GM18861 (cell line): Measurements from ENCODE around the gene CDH12.

Experiments used
- ATAC-seq: cut with Tn5 transposase; IDR thresholded peaks from one replicate; pipeline ENCODE4 v1.9.1; 2021; ENCODE audit not compliant: unreplicated experiment

Gene CDH12

DNA sequence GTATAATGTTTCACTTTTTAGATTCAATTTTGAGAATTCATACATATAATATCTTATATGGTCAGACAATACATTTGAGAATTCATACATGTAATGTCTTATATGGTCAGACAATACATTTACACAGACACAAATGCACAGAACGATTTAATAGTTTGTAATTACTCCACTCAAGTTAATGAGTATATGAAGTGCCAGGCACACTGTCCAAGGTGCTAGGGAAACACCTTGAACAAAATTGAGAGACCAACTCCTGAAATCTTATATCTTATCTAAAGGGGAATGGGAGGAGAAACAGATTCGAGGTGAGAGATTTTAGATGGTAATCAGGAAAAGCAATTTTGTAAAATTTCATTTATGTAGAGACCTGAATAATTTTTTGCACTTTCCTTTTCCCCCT lies 994.7 kb downstream of the CDH12 start:
- no peak for ATAC-seq

DNA sequence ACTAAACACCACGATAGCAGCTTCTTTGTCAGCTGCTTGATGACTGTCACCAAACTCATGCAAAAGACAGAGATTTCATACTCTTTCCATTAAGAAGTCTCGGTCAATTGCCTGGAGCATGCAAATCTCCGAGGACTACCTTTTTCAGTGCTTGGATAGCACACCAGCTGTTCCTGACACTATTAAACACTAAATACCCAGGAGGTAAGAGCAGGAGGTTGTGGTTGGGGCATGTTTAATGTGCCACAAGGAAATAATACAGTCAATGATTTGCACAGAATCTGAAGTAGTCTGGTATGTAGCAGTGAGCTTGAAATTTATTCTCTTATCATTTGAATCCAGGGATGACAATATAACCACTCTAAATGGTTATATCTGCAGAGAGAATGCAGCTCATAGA lies 996.2 kb downstream of the CDH12 start:
- ATAC-seq: no peak

DNA sequence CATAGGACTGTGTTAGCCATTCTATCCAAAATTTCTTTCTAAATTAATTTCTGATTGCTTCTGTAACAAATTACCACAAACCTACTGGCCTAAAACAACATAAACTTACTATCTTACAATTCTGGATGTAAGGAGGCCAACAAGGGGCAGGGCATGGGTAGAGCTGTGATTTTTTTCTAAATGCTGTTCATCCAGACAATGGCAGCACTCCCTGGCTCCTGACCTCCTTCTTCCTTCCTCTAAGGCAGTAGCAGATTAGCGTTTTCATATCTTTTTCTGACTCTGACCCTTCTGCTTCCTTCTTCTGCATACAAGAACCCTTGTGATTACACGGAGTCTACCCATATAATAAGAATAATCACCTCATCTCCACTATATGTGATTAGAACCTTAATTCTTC lies 1005.8 kb downstream of the CDH12 start:
- ATAC-seq: no peak

DNA sequence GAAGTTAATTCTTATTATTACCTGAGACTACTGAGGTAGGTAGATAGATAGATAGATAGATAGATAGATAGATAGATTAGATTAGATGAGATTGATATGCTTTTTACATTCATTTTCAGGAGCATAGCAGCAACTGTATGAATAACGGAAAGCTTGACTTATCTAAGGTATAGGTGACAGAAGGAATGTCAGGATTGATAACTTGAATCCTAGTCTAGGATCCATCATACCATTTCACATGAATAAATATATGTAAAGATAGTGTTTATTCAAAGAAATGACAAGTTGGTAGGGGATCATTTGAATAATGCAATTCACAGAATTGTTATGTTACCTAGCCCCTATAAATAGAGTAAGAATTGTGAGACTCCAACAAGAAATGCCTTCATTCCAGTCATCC lies 1008.2 kb downstream of the CDH12 start:
- ATAC-seq: no peak

DNA sequence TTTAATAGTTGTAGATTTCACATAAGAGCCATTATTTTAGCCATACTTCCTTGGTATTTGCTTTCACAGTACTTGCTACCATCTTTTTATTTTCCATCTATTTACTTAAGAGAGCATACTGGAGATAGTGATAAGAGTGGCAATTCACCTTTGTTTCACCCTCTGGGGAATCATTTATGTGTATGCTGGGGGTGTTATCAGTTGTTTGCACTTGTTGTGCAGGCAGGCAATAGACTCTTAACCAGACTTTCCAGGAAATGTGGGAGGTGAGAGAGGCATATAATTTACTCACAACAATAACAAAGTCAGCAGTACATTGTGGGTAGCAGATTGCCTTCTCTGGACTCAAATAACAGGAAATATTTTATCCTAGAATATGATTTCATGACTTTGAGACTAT lies 1018.3 kb downstream of the CDH12 start:
- no peak for ATAC-seq

DNA sequence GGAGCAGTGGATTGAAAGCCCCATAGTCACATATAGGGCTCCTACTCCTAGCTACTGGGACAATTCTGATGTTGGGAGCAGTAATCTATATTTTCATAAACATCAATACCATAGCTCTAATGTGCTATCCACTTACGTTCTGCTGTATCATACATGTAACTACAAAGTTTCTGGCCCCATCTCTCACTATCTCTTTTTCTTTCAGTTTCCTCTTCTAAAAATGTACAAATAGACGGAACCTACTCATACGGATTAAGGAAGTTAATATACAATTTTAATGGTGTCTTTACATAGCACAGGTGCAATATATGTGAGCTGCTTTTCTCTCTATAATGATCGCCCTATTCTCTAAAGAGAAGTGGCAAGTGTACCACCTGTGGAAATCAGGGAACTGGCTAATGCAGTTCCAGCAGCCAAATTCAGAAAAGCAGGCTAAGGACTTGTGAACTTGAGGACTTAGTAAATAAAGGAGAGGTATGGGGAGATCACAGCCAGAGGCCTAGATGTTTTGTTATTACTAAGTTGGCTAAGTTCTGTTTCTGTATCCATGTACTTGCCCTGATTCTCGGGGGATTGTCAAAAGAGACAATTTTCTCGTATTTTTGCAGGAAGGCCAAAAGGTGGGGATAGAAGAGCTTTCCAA lies 1021.9 kb downstream of the CDH12 start:
- ATAC-seq: peak; percentile 70

DNA sequence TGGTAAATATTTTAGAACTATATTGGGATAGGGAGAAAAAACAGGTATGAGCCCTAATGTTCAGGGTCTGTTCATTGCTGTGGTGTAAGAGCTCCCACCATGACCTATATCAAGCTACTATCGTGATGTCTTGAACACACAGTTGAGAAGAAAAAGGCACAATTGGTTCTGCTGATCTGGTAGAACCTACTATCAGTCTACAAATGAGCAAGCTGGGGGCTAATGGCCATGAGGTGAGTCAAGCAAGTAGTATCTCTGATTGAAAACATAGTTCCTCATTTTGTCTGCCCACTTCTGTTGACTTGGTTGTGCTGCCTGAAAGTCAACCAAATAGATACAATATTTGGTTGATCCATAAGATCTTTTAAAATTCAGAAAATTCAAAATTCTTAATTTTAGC lies 1026.3 kb downstream of the CDH12 start:
- ATAC-seq: no peak

DNA sequence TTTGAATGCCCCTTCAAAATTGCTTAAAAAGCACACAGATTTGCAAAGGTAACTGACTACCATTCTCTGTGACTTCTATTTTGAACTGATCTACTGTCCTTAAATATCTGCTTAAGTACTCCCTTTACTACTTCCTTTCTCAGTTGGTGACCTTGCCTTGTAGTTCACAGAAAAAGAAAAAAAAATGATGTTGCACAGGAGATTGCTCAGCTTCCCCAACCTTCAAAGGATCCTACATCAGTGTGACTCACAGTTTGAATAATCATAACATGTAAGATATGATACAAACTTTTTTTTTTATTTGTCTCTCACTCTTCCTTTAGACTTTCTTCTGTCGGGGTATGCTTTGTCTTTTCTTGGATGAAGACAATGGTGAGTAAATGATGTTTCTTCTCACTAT lies 1029.6 kb downstream of the CDH12 start:
- ATAC-seq: no peak

DNA sequence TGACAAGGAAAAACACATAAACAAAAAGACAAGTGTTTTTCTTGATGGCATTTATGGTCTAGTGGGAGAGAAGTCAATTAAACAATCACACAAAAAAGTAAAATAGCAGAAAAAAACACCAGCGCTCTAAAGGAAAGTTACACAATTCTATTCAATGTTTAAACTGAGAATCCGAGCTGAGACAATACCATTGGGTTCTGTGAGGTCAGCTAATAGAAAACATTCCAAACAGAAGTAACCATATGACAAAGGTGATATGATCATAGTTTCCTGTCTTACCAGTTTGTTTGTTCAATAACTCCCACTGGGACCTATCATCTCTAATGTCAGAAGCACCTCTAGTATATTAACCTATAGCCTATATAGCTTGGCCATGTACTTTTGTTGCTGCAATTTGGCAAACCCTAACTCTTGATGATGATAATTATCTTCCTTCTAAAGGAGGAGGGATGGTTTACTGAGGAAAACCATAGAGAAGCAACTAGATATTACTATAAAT lies 1030.0 kb downstream of the CDH12 start:
- no peak for ATAC-seq

DNA sequence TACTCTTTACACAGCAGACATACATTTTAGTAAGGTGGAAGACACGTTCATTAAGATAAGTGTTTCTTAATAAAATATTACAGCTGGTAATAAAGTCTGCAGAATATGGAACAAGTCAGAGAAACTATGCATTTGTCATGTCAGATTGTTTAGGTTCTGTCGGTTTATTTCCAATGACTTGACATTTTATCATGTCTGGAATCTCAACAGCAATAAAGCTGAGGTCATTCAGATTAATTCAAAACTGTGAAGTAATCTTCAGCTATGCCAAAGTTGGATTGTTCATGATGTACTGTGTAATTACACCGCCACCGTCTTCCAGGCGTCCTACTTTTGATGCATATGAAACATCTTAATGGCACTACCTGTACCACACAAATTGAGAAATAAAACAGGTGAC lies 1032.6 kb downstream of the CDH12 start:
- no peak for ATAC-seq

DNA sequence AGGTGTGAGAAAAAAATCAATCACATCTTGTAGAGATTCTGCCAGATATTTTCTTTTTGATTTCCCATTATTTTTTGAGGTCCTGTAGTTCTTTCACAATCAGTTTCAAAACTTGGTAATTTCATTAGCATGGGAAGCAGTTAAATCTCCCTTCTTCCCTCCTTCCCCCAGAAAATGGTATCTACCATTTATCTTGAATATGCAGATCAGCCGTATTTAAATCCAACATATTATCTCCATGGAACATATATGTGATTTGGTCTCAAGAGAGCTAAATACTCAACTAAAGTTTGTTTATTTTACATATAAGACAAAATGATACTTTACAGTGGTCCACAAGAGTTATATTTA lies 1034.8 kb downstream of the CDH12 start:
- ATAC-seq: no peak

DNA sequence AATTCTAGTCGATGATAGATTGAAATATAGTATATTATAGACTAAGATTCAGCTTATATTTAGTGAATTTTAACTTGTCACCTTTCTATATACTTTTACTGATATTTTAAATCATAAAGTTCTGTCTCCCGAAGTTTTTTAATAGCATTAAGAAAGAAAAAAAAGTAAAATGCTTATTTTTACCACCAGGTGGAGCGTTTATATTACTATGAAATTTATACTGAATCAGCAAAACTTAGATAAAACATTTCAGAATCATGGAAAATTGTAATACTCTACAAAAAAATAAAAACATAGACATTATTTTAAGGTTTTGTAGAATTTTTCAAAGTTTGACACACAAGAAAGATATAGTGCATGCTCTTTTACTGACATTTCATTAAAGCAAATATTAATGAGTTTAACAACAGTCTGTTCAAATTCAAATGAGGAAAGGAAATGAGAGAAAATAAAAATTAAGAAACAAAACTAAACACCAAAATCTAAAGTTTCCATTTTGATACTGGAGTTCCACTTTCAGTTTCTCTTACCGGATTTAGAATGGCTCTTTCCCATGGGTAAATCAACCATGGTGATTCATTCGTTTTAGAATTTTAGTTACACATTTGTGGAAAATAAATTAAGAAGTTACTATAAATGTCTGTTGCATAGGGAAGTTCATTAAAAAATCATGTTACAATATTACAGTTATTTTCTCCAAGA lies 1035.3 kb downstream of the CDH12 start:
- ATAC-seq: no peak

DNA sequence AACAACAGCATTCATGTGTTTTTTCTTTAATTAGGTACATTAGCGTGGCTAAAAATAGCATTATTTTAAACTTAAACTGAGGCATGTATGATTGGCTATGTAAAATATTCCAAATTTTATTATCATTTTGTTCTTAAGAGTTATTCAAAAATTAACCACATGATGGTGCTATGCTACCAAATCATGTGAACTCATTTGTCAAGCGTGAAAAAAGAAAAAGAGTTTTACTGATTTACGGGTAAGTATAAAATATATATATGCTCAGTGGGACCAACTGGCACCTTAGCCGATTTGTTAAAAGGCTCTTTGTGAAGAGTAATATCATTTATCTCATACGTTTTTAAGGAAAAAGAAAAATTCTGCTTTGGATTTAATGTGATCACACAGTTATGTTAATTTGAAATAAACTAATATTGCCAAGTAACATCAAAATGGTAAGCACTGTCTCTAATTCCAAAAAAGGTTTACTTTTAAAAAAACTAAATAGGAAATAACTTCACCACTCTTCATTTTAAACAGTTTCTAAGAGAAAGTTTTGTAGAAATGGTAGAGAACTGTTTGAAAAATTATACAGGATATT lies 1042.3 kb downstream of the CDH12 start:
- ATAC-seq: peak; percentile 42

DNA sequence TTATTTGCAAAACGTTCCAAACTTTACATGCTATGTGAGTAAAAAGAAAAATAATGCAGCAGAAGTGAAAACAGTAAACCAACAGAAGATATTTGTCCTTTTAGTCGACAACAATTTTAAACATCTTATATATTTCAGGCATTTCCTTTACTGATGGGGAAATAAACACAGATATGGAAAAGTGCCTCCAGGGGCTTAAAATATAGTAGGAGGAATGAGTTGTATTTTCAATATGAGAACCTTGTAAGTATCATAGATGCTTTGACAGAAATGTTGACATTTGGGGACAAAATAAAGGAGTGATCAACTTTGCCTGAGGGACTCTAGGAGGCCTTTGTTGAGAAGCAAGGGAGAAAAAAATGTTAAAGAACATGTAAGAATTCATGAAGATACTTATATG lies 1043.5 kb downstream of the CDH12 start:
- no peak for ATAC-seq

DNA sequence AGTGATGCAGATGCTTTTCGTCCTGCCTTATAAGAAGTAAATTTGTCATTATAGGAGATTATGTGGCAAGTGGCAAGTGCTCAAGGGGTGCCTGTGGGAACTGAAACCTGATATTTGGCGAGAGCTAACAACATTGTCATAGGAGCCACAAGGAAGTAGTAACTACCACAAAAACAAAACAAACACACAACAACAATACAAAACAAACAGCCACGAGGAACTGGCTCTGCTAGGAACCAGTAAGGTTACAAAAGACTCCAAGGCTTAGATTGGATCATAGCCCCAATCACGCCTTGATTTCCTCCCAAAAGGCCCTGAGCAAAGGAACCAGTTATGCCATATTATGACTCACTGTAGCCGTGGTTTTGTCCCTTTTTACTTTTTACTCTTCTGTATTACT lies 1045.2 kb downstream of the CDH12 start:
- no peak for ATAC-seq

DNA sequence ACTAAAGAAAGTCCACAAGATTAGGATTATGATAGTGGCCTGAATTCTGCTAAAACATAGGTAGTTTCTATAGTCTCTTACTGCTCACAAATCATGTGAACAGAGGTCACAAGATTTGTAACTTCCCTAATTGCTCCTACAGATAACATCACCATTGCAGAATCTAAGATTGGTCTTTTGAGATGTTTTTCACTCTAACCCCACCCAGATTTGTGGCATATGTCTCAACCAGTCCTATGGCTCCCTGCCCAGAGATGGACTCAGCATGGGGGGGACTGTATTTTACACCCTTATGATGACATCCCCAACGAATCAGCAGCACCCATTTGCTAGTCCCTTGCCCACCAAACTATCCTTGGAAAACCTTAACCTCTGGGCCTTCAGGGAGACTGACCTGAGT lies 1046.2 kb downstream of the CDH12 start:
- no peak for ATAC-seq

DNA sequence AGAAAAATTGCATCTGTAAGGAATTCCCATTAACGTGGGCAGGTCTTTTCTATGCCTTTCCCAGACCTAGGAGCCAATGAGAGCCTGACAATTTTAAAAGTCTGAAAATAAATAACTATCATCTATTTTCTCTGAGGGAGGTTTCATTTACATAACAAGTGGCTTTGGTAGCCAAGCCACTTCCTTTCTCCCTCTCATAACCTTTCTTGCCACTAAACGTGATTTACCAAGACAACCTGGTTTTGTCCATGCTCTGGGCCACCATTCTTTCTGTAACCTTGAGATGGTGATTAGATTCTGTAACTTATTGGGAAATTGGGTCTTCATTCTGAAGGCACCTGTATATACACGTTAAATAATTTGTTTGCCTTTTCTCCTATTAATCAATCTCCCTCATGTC lies 1046.9 kb downstream of the CDH12 start:
- no peak for ATAC-seq

DNA sequence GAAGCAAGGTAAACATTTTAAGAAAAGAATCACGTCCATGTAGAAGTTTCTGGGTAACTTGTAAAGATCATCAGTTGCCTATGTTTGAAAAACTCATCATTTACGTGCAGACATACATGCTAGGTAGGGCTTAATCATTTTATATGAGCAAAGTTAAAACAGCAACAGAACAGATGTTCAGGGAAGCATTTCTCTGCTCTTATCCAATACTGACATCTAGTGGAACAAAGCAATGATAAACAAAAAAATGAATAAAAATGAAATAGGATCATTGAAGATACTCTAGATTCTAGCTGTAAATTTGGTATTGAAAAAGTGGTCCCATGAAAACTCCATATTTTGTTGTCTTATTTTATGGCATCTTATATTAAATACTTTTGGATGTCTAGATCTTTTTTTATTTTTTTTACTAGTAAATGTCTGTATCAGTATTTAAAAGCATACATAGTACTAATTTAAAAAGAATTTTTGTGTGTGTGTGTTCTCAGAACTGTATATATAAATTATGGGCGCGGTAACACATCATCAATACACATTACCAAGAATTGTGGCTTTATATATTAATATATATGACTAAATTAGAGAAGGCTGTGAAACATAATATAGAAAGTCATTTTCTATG lies 1050.2 kb downstream of the CDH12 start:
- ATAC-seq: no peak

DNA sequence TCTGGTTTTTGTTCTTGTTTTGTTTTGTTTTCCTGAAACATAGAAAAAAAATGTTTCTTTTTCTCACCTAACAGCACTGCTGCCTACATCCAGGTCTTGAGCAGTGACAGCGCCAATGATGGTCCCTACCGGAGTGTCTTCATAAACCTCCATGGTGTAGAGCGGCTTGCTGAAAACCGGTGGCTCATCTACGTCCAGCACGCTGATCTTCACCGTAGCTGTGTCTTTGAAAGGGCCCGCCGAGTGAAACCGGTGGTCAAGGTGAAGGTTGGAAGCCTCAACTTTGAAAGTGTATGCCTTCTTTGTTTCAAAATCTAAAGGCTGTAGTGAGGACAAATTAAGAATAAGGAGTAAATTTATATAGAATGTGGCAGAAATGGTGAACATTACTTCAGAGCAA lies 1051.0 kb downstream of the CDH12 start:
- no peak for ATAC-seq

DNA sequence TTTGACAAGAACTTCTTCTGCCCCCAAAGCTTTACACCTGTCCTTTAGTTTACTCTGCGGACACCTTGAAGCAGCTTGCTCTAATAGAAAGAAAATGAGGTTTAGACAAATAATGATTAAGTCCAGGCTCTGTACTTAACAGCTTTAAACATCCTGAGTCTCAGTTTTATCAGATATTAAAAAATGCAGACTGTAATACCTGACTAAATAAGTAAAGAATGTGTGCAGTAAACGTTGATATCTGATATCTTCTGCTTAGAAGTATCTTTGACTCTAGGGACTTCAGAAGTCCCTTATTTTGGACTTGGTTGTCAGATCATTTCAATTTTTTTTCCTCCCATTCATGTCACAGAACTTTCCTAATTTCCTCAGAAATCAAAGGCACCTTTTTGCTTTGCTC lies 1060.4 kb downstream of the CDH12 start:
- no peak for ATAC-seq

DNA sequence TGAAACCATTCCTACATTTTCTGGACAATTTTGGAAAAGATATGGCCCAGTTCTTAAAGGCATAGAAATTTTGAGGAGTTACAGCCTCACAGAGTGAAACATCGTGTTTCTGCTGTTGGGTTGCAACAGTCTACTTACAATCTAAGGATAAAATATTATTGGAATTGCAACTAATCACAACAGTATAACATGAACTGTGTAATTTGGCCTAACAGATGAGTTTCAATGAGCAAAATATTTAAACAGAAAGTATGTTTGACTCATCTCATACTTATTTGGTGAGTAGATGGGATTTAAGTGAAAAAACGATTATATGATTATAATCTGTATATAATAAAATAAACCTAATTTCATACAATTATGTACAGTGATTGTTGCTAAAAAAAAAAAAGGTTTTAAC lies 1061.8 kb downstream of the CDH12 start:
- no peak for ATAC-seq

DNA sequence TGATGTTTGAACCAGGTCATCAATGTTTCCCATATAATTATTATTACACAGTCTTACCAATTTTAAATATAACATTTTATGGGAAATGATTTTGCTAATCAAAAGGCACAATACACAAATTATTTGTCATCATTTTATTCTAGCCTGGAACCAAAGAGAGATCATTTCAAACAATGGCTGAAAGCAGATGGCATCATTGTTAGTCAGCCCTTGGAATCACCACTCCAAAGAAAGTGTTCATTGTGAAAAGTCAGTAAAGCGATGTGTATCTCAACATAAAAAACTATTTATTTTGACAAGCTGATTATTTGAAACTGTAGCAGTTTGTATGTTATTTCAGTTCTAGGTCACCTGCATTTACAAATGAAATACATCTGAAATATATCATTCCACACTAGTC lies 1068.7 kb downstream of the CDH12 start:
- ATAC-seq: no peak
